ENCODE data around the gene OR11H6. TPM values are rescaled to one million over a fixed set of nuclear protein-coding genes. Genes with fewer than 3 reads are reported as not detected.

OR11H6 gene
- not detected in 2 replicates for total RNA-seq (2011; cell fraction: chromatin; rRNA removed; ENCODE audit: low replicate concordance)
- not detected in 2 replicates for total RNA-seq (2011; cell fraction: nucleolus; rRNA removed)
- total RNA-seq (2011; cell fraction: nucleoplasm; rRNA removed), result not detected in 2 replicates
- total RNA-seq (2014; rRNA removed) (not detected in 2 replicates), total RNA-seq (2014; rRNA removed; fragmentation: Illumina TruSeq; extraction: Trizol) (not detected in 2 replicates), total RNA-seq (2015; rRNA removed; fragmentation: Illumina TruSeq; extraction: Trizol) (not detected in 2 replicates), total RNA-seq (2021) (not detected in 2 replicates), polyA plus RNA-seq (2011; rRNA removed) (not detected in 2 replicates), polyA plus RNA-seq (2014; fragmentation: Illumina TruSeq; extraction: Trizol) (not detected in 2 replicates), polyA plus RNA-seq (2014; fragmentation: Nextera tagmentation; extraction: Ambion mirVana) (not detected), polyA plus RNA-seq (2014; rRNA removed) (not detected in 2 replicates), polyA minus RNA-seq (2011; rRNA and poly(A)+ RNA removed) (not detected in 2 replicates), Bru-seq, nascent RNA (percentile 12 among the genes with signal in this experiment), BruChase-seq, experiment 1, labeled RNA remaining after a 2-hour chase (not detected), BruChase-seq, experiment 2, labeled RNA remaining after a 6-hour chase (not detected)
- not detected in 2 replicates for polyA plus RNA-seq (2011; cell fraction: cytosol; rRNA removed)
- polyA plus RNA-seq (2011; cell fraction: nucleus; rRNA removed), result not detected in 2 replicates
- not detected in 2 replicates for polyA plus RNA-seq (2012)
- not detected in 2 replicates for polyA minus RNA-seq (2011; cell fraction: cytosol; rRNA and poly(A)+ RNA removed)
- not detected in 2 replicates for polyA minus RNA-seq (2011; cell fraction: nucleus; rRNA and poly(A)+ RNA removed)
- long read RNA-seq, experiment 1, result 0 reads
- long read RNA-seq, experiment 2, result 0 reads
- long read RNA-seq, experiment 3, result 0 reads

- no peak for FAIRE-seq
- intact Hi-C loops (cut with micrococcal nuclease), result no loop called here
- CTCF ChIA-PET (ENCODE audit: low intra/inter-chr PET ratio), result no interaction called here
These were observed at the start of gene OR11H6 for GRCh38 chr14:20223410-20223809. OR11H6 (plus strand) TSS chr14:20223710; CDS start chr14:20223710, 0 bp downstream.

More at GRCh38 chr14:20223410-20223809, at the start of gene OR11H6:
- no peak within 1 kb of the TSS for H3K4me3 ChIP-seq
- POLR2A ChIA-PET, result interaction anchor here (0.6 to 1.3 kb wide), 2 partner anchors 13 to 15 kb away, joined by 3 read pairs; no protein-coding TSS in a partner anchor
- H3K36me3 ChIP-seq (ENCODE audit: control insufficient read depth, insufficient read depth, low read length), result no peaks in the 10 kb centered on the region
- H3K9me3 ChIP-seq (replicated peaks; ENCODE audit: control insufficient read depth, insufficient read depth, low read depth, low read length), result no peaks in the 10 kb centered on the region
- in situ Hi-C loops (cut with MboI), result no loop called here
- BruUV-seq (replicated peaks), result no TSS peak
- ATAC-seq (peak; percentile 25; the same call in 2 of the 3 replicates), DNase-seq (ENCODE audit: extremely low read depth in 1 of 4, low spot score in 3 of 4) (no peak)
- H4K20me1 ChIP-seq (replicated peaks; ENCODE audit: control insufficient read depth, insufficient read depth, low read length), result no peaks in the 10 kb centered on the region
- no peaks in the 10 kb centered on the region for H3K79me2 ChIP-seq (ENCODE audit: control insufficient read depth, insufficient read depth, low read length)
- H3K9me1 ChIP-seq (ENCODE audit: control insufficient read depth, insufficient read depth, low read length), result no peaks in the 10 kb centered on the region
- H2AFZ ChIP-seq (ENCODE audit: low read depth, low read length), result peak within 1 kb of the TSS; percentile 65
- H3K27ac ChIP-seq (ENCODE audit: extremely low read depth, low read depth, low read length), result 0 out of 3 replicates have a peak within 1 kb of the TSS, but pooled peaks have one; percentile 35
- H3K9ac ChIP-seq (ENCODE audit: insufficient read depth in 1 of 2, low read depth in 2 of 2, low read length in 2 of 2), result no peak within 1 kb of the TSS
- peak; percentile 33; the same call in 1 of the 2 replicates for TF ChIP-seq MAFG (tag; conservative IDR thresholded peaks at IDR 0.05)
- TF ChIP-seq MEF2A (IDR thresholded peaks at IDR 0.05; ENCODE audit: control insufficient read depth, low read depth, low read length), result peak; percentile 13; the same call in 1 of the 2 replicates
- TF ChIP-seq FOXK1 (CRISPR knock-in tag; IDR thresholded peaks at IDR 0.05; ENCODE audit: borderline replicate concordance), result no peak
- no peak for TF ChIP-seq HDAC3 (IDR thresholded peaks at IDR 0.05; ENCODE audit: borderline replicate concordance, partially characterized antibody)
- 0 out of 2 replicates have a peak, but pooled peaks have one; percentile 16 for TF ChIP-seq ZNF316 (IDR thresholded peaks at IDR 0.05)
- TF ChIP-seq MBD2 (IDR thresholded peaks at IDR 0.05; ENCODE audit: borderline replicate concordance, low read depth), result no peak
- no peak for TF ChIP-seq NONO (IDR thresholded peaks at IDR 0.05; ENCODE audit: low read depth in 2 of 2, low read length in 1 of 2)
- peak; percentile 50 for TF ChIP-seq NFE2 (IDR thresholded peaks at IDR 0.05; ENCODE audit: low read depth)
- TF ChIP-seq C11orf30 (IDR thresholded peaks at IDR 0.05; ENCODE audit: low read depth), result peak; percentile 45; the same call in 1 of the 2 replicates
- TF ChIP-seq TAF15 (IDR thresholded peaks at IDR 0.05; ENCODE audit: low read depth, low read length), result no peak
- H3K4me2 ChIP-seq (ENCODE audit: insufficient read depth, low read length), result no peak within 1 kb of the TSS
- H3K4me1 ChIP-seq (replicated peaks in 1 of 2; ENCODE audit: control insufficient read depth in 2 of 2, insufficient read depth in 2 of 2, low read length in 2 of 2), result peaks cover 0 to 14% of the 10 kb centered on the region in 2 experiments; a peak in 2 of 5 replicates
- WGBS (ENCODE audit: insufficient coverage, low coverage, missing lambda C conversion rate), result 12% methylated on average over 2 of the region's 2 CpGs
- no peaks in the 10 kb centered on the region for H3K27me3 ChIP-seq (ENCODE audit: control insufficient read depth in 2 of 2, insufficient read depth in 2 of 2, low read length in 2 of 2)
